GM12878 (cell line): ENCODE results near the gene SLC37A1. TPM values are rescaled to one million over a fixed set of nuclear protein-coding genes. Genes with fewer than 3 reads are reported as not detected.

Experiments used
- ATAC-seq: fragments of 200-7000 bp; cut with Tn5 transposase; 3 replicates; pipeline ENCODE4 v1.9.1; 2020; ENCODE audit warnings: mild to moderate bottlenecking, moderate library complexity
- BruUV-seq: library from RNA; stranded (reverse); fragments of 400-500 nt; replicated peaks from 2 replicates; lab custom pipeline; 2021; lab: Mats Ljungman, UMichigan
- CTCF ChIA-PET: fragments of 300-600 bp; sonication (Branson Sonifier 250); formaldehyde crosslinking; extraction: SDS; loops from one replicate; lab custom pipeline; 2021; ENCODE audit warnings: inconsistent platforms; lab: Yijun Ruan, JAX
- POLR2A ChIA-PET: fragments of 350-600 bp; formaldehyde crosslinking; extraction: SDS; loops from one replicate; lab custom pipeline; 2021; ENCODE audit warnings: inconsistent platforms; lab: Charles Lee
- RAD21 ChIA-PET: fragments of 300-600 bp; sonication (Branson Sonifier 250); formaldehyde crosslinking; loops from one replicate; lab custom pipeline; 2023; ENCODE audit warnings: antibody characterized with exemption; ENCODE audit not compliant: unreplicated experiment; lab: Charles Lee
- SMC1A ChIA-PET: fragments of 300-600 bp; sonication (Branson Sonifier 250); formaldehyde crosslinking; loops from one replicate; lab custom pipeline; 2023; ENCODE audit not compliant: unreplicated experiment, uncharacterized antibody; lab: Charles Lee
- DNase-seq: peaks from one replicate; pipeline ENCODE4 v3.0.0-alpha.2; 2011; ENCODE audit warnings: low read depth, low spot score
- FAIRE-seq: peaks from 3 replicates; lab custom pipeline; 2011; peaks lifted over from hg19 to GRCh38; lab: Jason Lieb, UNC
- H2AFZ ChIP-seq: 2 replicates; pipeline ENCODE4 v1.6.0; 2011; ENCODE audit warnings: low read depth, low read length, control low read depth; ENCODE audit not compliant: control insufficient read depth
- H3K27ac ChIP-seq: 2 replicates; pipeline ENCODE4 v1.5.1; 2011; ENCODE audit warnings: control low read depth; ENCODE audit not compliant: control insufficient read depth, insufficient read depth
- H3K27me3 ChIP-seq, 2 experiments: replicated peaks in 1 of 2; 2 replicates each; pipeline versions ENCODE4 v1.6.0 to v1.6.1; 2011; ENCODE audit warnings: low read length in 1 of 2; ENCODE audit not compliant: control insufficient read depth in 2 of 2, insufficient read depth in 2 of 2
- H3K36me3 ChIP-seq, 2 experiments: 2 replicates each; pipeline ENCODE4 v1.5.1; 2011; ENCODE audit warnings: low read length in 1 of 2; ENCODE audit not compliant: control insufficient read depth in 2 of 2, insufficient read depth in 2 of 2
- H3K4me1 ChIP-seq: 2 replicates; pipeline ENCODE4 v1.6.1; 2011; ENCODE audit warnings: mild to moderate bottlenecking, low read length, moderate library complexity, mixed read lengths; ENCODE audit not compliant: control insufficient read depth, insufficient read depth
- H3K4me2 ChIP-seq: 2 replicates; pipeline ENCODE4 v1.6.0; 2011; ENCODE audit warnings: control low read depth; ENCODE audit not compliant: control insufficient read depth, insufficient read depth
- H3K4me3 ChIP-seq: fragments of 200-600 bp; sonication (generic); 2 replicates; pipeline ENCODE4 v1.5.1; 2016
- H3K79me2 ChIP-seq: 2 replicates; pipeline ENCODE4 v1.6.0; 2011; ENCODE audit warnings: low read length; ENCODE audit not compliant: control insufficient read depth, insufficient read depth
- H3K9ac ChIP-seq: 2 replicates; pipeline ENCODE4 v1.8.0; 2011; ENCODE audit warnings: low read length, control low read depth, mixed read lengths; ENCODE audit not compliant: control insufficient read depth, insufficient read depth
- H3K9me3 ChIP-seq: replicated peaks from 3 replicates; pipeline ENCODE4 v1.5.1; 2011; ENCODE audit warnings: mild to moderate bottlenecking, low read length; ENCODE audit not compliant: control insufficient read depth, insufficient read depth
- H4K20me1 ChIP-seq: 2 replicates; pipeline ENCODE4 v1.6.0; 2011; ENCODE audit not compliant: control insufficient read depth, insufficient read depth
- CREM ChIP-seq: IDR thresholded peaks from 2 replicates; pipeline ENCODE4 v1.6.1; 2014; ENCODE audit warnings: antibody characterized with exemption, low read depth
- DPF2 ChIP-seq: fragments of 450-650 bp; IDR thresholded peaks from 2 replicates; pipeline ENCODE4 v1.6.1; 2017; ENCODE audit warnings: mild to moderate bottlenecking
- KLF5 ChIP-seq: fragments of 450-650 bp; IDR thresholded peaks from 2 replicates; pipeline ENCODE4 v1.6.1; 2014; ENCODE audit warnings: mild to moderate bottlenecking; ENCODE audit not compliant: partially characterized antibody
- RBBP5 ChIP-seq: fragments of 200-600 bp; sonication (generic); conservative IDR thresholded peaks from 2 replicates; pipeline ENCODE4 v1.6.1; 2016
- SIX5 ChIP-seq: IDR thresholded peaks from 2 replicates; pipeline ENCODE4 v1.6.1; 2011; ENCODE audit warnings: mild to moderate bottlenecking, low read depth, low read length, moderate library complexity; ENCODE audit not compliant: severe bottlenecking
- SRF ChIP-seq, 2 experiments: IDR thresholded peaks; 2 replicates each; pipeline ENCODE4 v1.6.1; 2011; ENCODE audit warnings: low read depth in 2 of 2, low read length in 2 of 2, mild to moderate bottlenecking in 1 of 2, moderate library complexity in 1 of 2
- TCF12 ChIP-seq: IDR thresholded peaks from 2 replicates; pipeline ENCODE4 v1.6.1; 2011; ENCODE audit warnings: low read depth, mild to moderate bottlenecking, low read length
- WRNIP1 ChIP-seq: IDR thresholded peaks from 2 replicates; pipeline ENCODE4 v1.6.1; 2011; ENCODE audit warnings: low read depth, low read length, improper control_type of control experiment, borderline replicate concordance
- ZZZ3 ChIP-seq: IDR thresholded peaks from 2 replicates; pipeline ENCODE4 v1.6.1; 2011; ENCODE audit warnings: low read depth; ENCODE audit not compliant: control insufficient read depth, insufficient read length
- WGBS: methylation state at CpG from one replicate; pipeline ENCODE4 v1.1.6; 2016; ENCODE audit warnings: low lambda C conversion rate; ENCODE audit not compliant: insufficient replicate concordance, insufficient coverage; ENCODE audit errors: missing lambda C conversion rate; 5-methylcytosine and 5-hydroxymethylcytosine counted together
- in situ Hi-C: fragments of 300-500 bp; cut with MboI; formaldehyde crosslinking; loops from 9 replicates; pipeline ENCODE4 v1.14.3; 2018; ENCODE audit warnings: mixed read lengths
- intact Hi-C: fragments of 100-400 bp; cut with micrococcal nuclease; formaldehyde crosslinking; loops from one replicate; pipeline ENCODE4 v1.14.2; 2022; ENCODE audit not compliant: unreplicated experiment
- polyA plus RNA-seq, 11 experiments: library from polyadenylated mRNA; depleted of rRNA in 4 of 11; unstranded in 6 of 11; stranded (reverse) in 5 of 11; fragments of >200 nt; fragmentation: Nextera tagmentation in 4 of 11; fragmentation: Illumina TruSeq in 1 of 11; extraction: Ambion mirVana in 4 of 11; extraction: Trizol in 1 of 11; gene quantifications; 1 replicate in 1 of 11; 2 replicates in 10 of 11; pipeline versions ENCODE4 v1.2.1 to v1.2.3, GENCODE V29; 2011 to 2016; ENCODE audit warnings: inconsistent platforms in 2 of 11, missing spikeins in 2 of 11, low read depth in 1 of 11
- total RNA-seq, 4 experiments: library from RNA; depleted of rRNA in 3 of 4; stranded (reverse); fragments of >200 nt in 3 of 4; fragmentation: Illumina TruSeq in 1 of 4; extraction: Trizol in 1 of 4; gene quantifications; 2 replicates each; pipeline versions ENCODE4 v1.2.1 to v1.2.3, GENCODE V29; 2013 to 2021
- TF ChIP-seq, protein P1 (sequence below): fragments of 450-650 bp; IDR thresholded peaks from 2 replicates; pipeline ENCODE4 v1.6.1; 2017; ENCODE audit warnings: low read depth, mild to moderate bottlenecking, moderate library complexity

Gene SLC37A1
- total and polyA plus RNA-seq, 10 of the 15 experiments (the other 5 are each of a cell fraction or from before 2014, with no cell fraction given): 1.1 to 35.5 (median 24.4) TPM

GRCh38 chr21:42584296-42584641 lies 70.6 kb downstream of the SLC37A1 start:
- no TSS peak for BruUV-seq
- no peak for DNase-seq
- H3K4me3 ChIP-seq: no peak overlapping the region
- SMC1A ChIA-PET: no interaction called here
- no peaks in the 10 kb centered on the region for H3K9me3 ChIP-seq
- H2AFZ ChIP-seq: no peak overlapping the region
- no peak for FAIRE-seq
- no peak; the same call in 2 of the 3 replicates for ATAC-seq
- in situ Hi-C loops (no loop called here), intact Hi-C loops (no loop called here)
- no peaks in the 10 kb centered on the region for H3K79me2 ChIP-seq
- CTCF ChIA-PET: interaction anchor here (0.8 kb wide), 1 partner anchor 274 kb away, joined by 3 read pairs; no protein-coding TSS in a partner anchor
- H3K9ac ChIP-seq: no peak overlapping the region
- TF ChIP-seq DPF2: no peak
- TF ChIP-seq ZZZ3: no peak
- TF ChIP-seq SIX5: no peak
- TF ChIP-seq WRNIP1: no peak
- no peak for TF ChIP-seq SRF (IDR thresholded peaks at IDR 0.05; ENCODE audit: low read depth in 2 of 2, low read length in 2 of 2)
- no peak for TF ChIP-seq KLF5
- no peak for TF ChIP-seq CREM
- no peak for TF ChIP-seq RBBP5
- no peak for TF ChIP-seq TCF12
- TF ChIP-seq, protein P1, sequence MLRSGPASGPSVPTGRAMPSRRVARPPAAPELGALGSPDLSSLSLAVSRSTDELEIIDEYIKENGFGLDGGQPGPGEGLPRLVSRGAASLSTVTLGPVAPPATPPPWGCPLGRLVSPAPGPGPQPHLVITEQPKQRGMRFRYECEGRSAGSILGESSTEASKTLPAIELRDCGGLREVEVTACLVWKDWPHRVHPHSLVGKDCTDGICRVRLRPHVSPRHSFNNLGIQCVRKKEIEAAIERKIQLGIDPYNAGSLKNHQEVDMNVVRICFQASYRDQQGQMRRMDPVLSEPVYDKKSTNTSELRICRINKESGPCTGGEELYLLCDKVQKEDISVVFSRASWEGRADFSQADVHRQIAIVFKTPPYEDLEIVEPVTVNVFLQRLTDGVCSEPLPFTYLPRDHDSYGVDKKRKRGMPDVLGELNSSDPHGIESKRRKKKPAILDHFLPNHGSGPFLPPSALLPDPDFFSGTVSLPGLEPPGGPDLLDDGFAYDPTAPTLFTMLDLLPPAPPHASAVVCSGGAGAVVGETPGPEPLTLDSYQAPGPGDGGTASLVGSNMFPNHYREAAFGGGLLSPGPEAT: no peak
- no peak overlapping the region for H3K4me2 ChIP-seq
- H3K36me3 ChIP-seq: no peaks in the 10 kb centered on the region
- WGBS: 65% methylated on average over 9 of the region's 11 CpGs
- H3K27me3 ChIP-seq: no peaks in the 10 kb centered on the region
- POLR2A ChIA-PET: no interaction called here
- H3K4me1 ChIP-seq: no peaks in the 10 kb centered on the region
- H3K27ac ChIP-seq: no peak overlapping the region
- RAD21 ChIA-PET: no interaction called here
- no peaks in the 10 kb centered on the region for H4K20me1 ChIP-seq
